ENCODE results near the gene WFDC2.
"Not testable (repeated sequence)": the region's sequence is repeated elsewhere in the genome, so short reads cannot be mapped to it uniquely, and the experiment has no call there.

Gene WFDC2

GRCh38 chr20:45452238-45452637, 17.3 kb upstream of the WFDC2 start:
- DNase-seq (ENCODE audit: low read depth, low spot score): no peak

GRCh38 chr20:45452772-45453691, 16.5 kb upstream of the WFDC2 start:
- no peak for DNase-seq (ENCODE audit: low read depth, low spot score)

GRCh38 chr20:45456632-45457031, 12.9 kb upstream of the WFDC2 start:
- DNase-seq (ENCODE audit: low read depth, low spot score): no peak

GRCh38 chr20:45459606-45460005, 9.9 kb upstream of the WFDC2 start:
- DNase-seq (ENCODE audit: low read depth, low spot score): no peak

GRCh38 chr20:45461225-45461624, 8.3 kb upstream of the WFDC2 start:
- DNase-seq (ENCODE audit: low read depth, low spot score): no peak

GRCh38 chr20:45462711-45463509, 6.6 kb upstream of the WFDC2 start:
- DNase-seq (ENCODE audit: low read depth, low spot score): no peak

- no peak for DNase-seq (ENCODE audit: low read depth, low spot score)
Measured at GRCh38 chr20:45463709-45464108, 5.8 kb upstream of the WFDC2 start.

- no peak for DNase-seq (ENCODE audit: low read depth, low spot score)
Measured at GRCh38 chr20:45465491-45466266, 3.9 kb upstream of the WFDC2 start.

GRCh38 chr20:45467172-45467571, 2.4 kb upstream of the WFDC2 start:
- no peak for DNase-seq (ENCODE audit: low read depth, low spot score)

GRCh38 chr20:45467861-45468260, 1.7 kb upstream of the WFDC2 start:
- no peak for DNase-seq (ENCODE audit: low read depth, low spot score)

- DNase-seq (ENCODE audit: low read depth, low spot score): no peak
Measured at GRCh38 chr20:45470262-45470931, 844 bp downstream of the WFDC2 start.

GRCh38 chr20:45470937-45471336, 1.4 kb downstream of the WFDC2 start:
- no peak for DNase-seq (ENCODE audit: low read depth, low spot score)

GRCh38 chr20:45472286-45472685, 2.7 kb downstream of the WFDC2 start:
- DNase-seq (ENCODE audit: low read depth, low spot score): not testable (repeated sequence)

GRCh38 chr20:45477530-45478148, 8.1 kb downstream of the WFDC2 start:
- DNase-seq (ENCODE audit: low read depth, low spot score): not testable (repeated sequence)

- DNase-seq (ENCODE audit: low read depth, low spot score): no peak
Measured at GRCh38 chr20:45479822-45480221, 10.3 kb downstream of the WFDC2 start.

- no peak for DNase-seq (ENCODE audit: low read depth, low spot score)
Measured at GRCh38 chr20:45484676-45485075, 15.1 kb downstream of the WFDC2 start.

GRCh38 chr20:45485388-45485787, 15.8 kb downstream of the WFDC2 start:
- DNase-seq (ENCODE audit: low read depth, low spot score): no peak

- DNase-seq (ENCODE audit: low read depth, low spot score): no peak
Measured at GRCh38 chr20:45487231-45487635, 17.7 kb downstream of the WFDC2 start.

- no peak for DNase-seq (ENCODE audit: low read depth, low spot score)
Measured at GRCh38 chr20:45489083-45489531, 19.6 kb downstream of the WFDC2 start.

GRCh38 chr20:45495501-45495941, 26.0 kb downstream of the WFDC2 start:
- no peak for DNase-seq (ENCODE audit: low read depth, low spot score)

- DNase-seq (ENCODE audit: low read depth, low spot score): no peak
Measured at GRCh38 chr20:45496166-45496565, 26.6 kb downstream of the WFDC2 start.

All from iPS DF 19.7 (cell line).